ENCODE data around the gene CBARP. TPM values are rescaled to one million over a fixed set of nuclear protein-coding genes. Genes with fewer than 3 reads are reported as not detected.

The CBARP gene
- total and polyA plus RNA-seq, 2 of the 13 experiments (the other 11 are each of a cell fraction or from before 2014, with no cell fraction given): 1.2 to 1.4 TPM

- TF ChIP-seq, protein P1, sequence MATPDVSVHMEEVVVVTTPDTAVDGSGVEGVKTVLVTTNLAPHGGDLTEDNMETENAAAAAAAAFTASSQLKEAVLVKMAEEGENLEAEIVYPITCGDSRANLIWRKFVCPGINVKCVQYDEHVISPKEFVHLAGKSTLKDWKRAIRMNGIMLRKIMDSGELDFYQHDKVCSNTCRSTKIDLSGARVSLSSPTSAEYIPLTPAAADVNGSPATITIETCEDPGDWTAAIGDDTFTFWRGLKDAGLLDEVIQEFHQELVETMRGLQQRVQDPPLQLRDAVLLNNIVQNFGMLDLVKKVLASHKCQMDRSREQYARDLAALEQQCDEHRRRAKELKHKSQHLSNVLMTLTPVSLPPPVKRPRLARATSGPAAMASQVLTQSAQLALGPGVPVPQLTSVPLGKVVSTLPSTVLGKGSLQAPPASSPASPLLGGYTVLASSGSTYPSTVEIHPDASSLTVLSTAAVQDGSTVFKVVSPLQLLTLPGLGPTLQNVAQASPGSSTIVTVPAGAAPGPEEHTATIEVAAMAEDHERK (CRISPR knock-in tag; IDR thresholded peaks at IDR 0.05; ENCODE audit: low read depth): no peak
- no peak for TF ChIP-seq ZNF251 (CRISPR knock-in tag; IDR thresholded peaks at IDR 0.05)
- no peak for TF ChIP-seq THYN1 (CRISPR knock-in tag; IDR thresholded peaks at IDR 0.05; ENCODE audit: borderline replicate concordance, low read depth)
- peak; percentile 48; the same call in 1 of the 2 replicates for TF ChIP-seq ZSCAN12 (CRISPR knock-in tag; IDR thresholded peaks at IDR 0.05)
- TF ChIP-seq, protein P2, sequence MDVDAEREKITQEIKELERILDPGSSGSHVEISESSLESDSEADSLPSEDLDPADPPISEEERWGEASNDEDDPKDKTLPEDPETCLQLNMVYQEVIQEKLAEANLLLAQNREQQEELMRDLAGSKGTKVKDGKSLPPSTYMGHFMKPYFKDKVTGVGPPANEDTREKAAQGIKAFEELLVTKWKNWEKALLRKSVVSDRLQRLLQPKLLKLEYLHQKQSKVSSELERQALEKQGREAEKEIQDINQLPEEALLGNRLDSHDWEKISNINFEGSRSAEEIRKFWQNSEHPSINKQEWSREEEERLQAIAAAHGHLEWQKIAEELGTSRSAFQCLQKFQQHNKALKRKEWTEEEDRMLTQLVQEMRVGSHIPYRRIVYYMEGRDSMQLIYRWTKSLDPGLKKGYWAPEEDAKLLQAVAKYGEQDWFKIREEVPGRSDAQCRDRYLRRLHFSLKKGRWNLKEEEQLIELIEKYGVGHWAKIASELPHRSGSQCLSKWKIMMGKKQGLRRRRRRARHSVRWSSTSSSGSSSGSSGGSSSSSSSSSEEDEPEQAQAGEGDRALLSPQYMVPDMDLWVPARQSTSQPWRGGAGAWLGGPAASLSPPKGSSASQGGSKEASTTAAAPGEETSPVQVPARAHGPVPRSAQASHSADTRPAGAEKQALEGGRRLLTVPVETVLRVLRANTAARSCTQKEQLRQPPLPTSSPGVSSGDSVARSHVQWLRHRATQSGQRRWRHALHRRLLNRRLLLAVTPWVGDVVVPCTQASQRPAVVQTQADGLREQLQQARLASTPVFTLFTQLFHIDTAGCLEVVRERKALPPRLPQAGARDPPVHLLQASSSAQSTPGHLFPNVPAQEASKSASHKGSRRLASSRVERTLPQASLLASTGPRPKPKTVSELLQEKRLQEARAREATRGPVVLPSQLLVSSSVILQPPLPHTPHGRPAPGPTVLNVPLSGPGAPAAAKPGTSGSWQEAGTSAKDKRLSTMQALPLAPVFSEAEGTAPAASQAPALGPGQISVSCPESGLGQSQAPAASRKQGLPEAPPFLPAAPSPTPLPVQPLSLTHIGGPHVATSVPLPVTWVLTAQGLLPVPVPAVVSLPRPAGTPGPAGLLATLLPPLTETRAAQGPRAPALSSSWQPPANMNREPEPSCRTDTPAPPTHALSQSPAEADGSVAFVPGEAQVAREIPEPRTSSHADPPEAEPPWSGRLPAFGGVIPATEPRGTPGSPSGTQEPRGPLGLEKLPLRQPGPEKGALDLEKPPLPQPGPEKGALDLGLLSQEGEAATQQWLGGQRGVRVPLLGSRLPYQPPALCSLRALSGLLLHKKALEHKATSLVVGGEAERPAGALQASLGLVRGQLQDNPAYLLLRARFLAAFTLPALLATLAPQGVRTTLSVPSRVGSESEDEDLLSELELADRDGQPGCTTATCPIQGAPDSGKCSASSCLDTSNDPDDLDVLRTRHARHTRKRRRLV (CRISPR knock-in tag; IDR thresholded peaks at IDR 0.05): peak; percentile 49; the same call in 1 of the 2 replicates
- peak; percentile 50; the same call in 1 of the 2 replicates for TF ChIP-seq ZFP90 (CRISPR knock-in tag; IDR thresholded peaks at IDR 0.05; ENCODE audit: borderline replicate concordance)
- peak; percentile 52; the same call in 1 of the 2 replicates for TF ChIP-seq TFAP4 (IDR thresholded peaks at IDR 0.05; ENCODE audit: borderline replicate concordance, low read depth)
- peak; percentile 84 for TF ChIP-seq HIVEP1 (CRISPR knock-in tag; IDR thresholded peaks at IDR 0.05)
- no peak; the same call in 1 of the 2 replicates for TF ChIP-seq PHF20 (CRISPR knock-in tag; IDR thresholded peaks at IDR 0.05)
- TF ChIP-seq ZNF510 (CRISPR knock-in tag; IDR thresholded peaks at IDR 0.05; ENCODE audit: low read depth): no peak
- TF ChIP-seq SIX1 (CRISPR knock-in tag; IDR thresholded peaks at IDR 0.05; ENCODE audit: borderline replicate concordance): no peak
- TF ChIP-seq, protein P3, sequence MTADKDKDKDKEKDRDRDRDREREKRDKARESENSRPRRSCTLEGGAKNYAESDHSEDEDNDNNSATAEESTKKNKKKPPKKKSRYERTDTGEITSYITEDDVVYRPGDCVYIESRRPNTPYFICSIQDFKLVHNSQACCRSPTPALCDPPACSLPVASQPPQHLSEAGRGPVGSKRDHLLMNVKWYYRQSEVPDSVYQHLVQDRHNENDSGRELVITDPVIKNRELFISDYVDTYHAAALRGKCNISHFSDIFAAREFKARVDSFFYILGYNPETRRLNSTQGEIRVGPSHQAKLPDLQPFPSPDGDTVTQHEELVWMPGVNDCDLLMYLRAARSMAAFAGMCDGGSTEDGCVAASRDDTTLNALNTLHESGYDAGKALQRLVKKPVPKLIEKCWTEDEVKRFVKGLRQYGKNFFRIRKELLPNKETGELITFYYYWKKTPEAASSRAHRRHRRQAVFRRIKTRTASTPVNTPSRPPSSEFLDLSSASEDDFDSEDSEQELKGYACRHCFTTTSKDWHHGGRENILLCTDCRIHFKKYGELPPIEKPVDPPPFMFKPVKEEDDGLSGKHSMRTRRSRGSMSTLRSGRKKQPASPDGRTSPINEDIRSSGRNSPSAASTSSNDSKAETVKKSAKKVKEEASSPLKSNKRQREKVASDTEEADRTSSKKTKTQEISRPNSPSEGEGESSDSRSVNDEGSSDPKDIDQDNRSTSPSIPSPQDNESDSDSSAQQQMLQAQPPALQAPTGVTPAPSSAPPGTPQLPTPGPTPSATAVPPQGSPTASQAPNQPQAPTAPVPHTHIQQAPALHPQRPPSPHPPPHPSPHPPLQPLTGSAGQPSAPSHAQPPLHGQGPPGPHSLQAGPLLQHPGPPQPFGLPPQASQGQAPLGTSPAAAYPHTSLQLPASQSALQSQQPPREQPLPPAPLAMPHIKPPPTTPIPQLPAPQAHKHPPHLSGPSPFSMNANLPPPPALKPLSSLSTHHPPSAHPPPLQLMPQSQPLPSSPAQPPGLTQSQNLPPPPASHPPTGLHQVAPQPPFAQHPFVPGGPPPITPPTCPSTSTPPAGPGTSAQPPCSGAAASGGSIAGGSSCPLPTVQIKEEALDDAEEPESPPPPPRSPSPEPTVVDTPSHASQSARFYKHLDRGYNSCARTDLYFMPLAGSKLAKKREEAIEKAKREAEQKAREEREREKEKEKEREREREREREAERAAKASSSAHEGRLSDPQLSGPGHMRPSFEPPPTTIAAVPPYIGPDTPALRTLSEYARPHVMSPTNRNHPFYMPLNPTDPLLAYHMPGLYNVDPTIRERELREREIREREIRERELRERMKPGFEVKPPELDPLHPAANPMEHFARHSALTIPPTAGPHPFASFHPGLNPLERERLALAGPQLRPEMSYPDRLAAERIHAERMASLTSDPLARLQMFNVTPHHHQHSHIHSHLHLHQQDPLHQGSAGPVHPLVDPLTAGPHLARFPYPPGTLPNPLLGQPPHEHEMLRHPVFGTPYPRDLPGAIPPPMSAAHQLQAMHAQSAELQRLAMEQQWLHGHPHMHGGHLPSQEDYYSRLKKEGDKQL (CRISPR knock-in tag; IDR thresholded peaks at IDR 0.05; ENCODE audit: low read depth): no peak
Measured at GRCh38 chr19:1248139-1248785, 10.5 kb upstream of the CBARP start, which contains the start of gene MIDN (continued).
